Endothelial cell of umbilical vein (primary cell): ENCODE data around the gene PIK3CB. TPM values are rescaled to one million over a fixed set of nuclear protein-coding genes. Genes with fewer than 3 reads are reported as not detected.

Source experiments
- BruUV-seq: library from RNA; stranded (reverse); fragments of 400-500 nt; replicated peaks from 2 replicates; lab custom pipeline; 2021; lab: Mats Ljungman, UMichigan
- CTCF ChIA-PET: fragments of 300-600, 350-600 bp; sonication (Branson Sonifier 250); formaldehyde crosslinking; loops from one replicate; lab custom pipeline; 2021; ENCODE audit warnings: antibody characterized with exemption, inconsistent platforms; lab: Charles Lee
- POLR2A ChIA-PET: fragments of 300-600, 350-600 bp; sonication (Branson Sonifier 250); formaldehyde crosslinking; loops from one replicate; lab custom pipeline; 2021; ENCODE audit warnings: antibody characterized with exemption, inconsistent platforms; lab: Charles Lee
- DNase-seq: peaks from one replicate; pipeline ENCODE4 v3.0.0-alpha.2; 2011; ENCODE audit warnings: low read depth, low spot score
- FAIRE-seq: peaks from 2 replicates; lab custom pipeline; 2011; peaks lifted over from hg19 to GRCh38; lab: Jason Lieb, UNC
- H2AFZ ChIP-seq: 2 replicates; pipeline ENCODE4 v1.6.0; 2012; ENCODE audit warnings: low read depth, low read length, control low read depth, inconsistent platforms
- H3K27ac ChIP-seq: 2 replicates; pipeline ENCODE4 v1.5.1; 2011; ENCODE audit warnings: low read depth, mild to moderate bottlenecking, control low read depth, low read length, moderate library complexity; ENCODE audit not compliant: insufficient read depth
- H3K27me3 ChIP-seq, 2 experiments: 2 replicates each; pipeline versions ENCODE4 v1.6.0 to v1.6.1; 2011; ENCODE audit warnings: low read length in 2 of 2, mixed read lengths in 1 of 2; ENCODE audit not compliant: control insufficient read depth in 2 of 2, insufficient read depth in 2 of 2
- H3K36me3 ChIP-seq, 2 experiments: 2 replicates in 1 of 2; 3 replicates in 1 of 2; pipeline ENCODE4 v1.5.1; 2011; ENCODE audit warnings: low read length in 2 of 2, mild to moderate bottlenecking in 1 of 2, moderate library complexity in 1 of 2; ENCODE audit not compliant: control insufficient read depth in 2 of 2, insufficient read depth in 2 of 2; ENCODE audit errors: extremely low read depth in 1 of 2
- H3K4me1 ChIP-seq: 3 replicates; pipeline ENCODE4 v1.5.1; 2011; ENCODE audit warnings: mild to moderate bottlenecking, low read length; ENCODE audit not compliant: control insufficient read depth, insufficient read depth; ENCODE audit errors: extremely low read depth
- H3K4me2 ChIP-seq: 2 replicates; pipeline ENCODE4 v1.6.1; 2011; ENCODE audit warnings: low read length, control low read depth, mixed read lengths; ENCODE audit not compliant: insufficient read depth
- H3K4me3 ChIP-seq, 3 experiments: fragments of 200-600 bp in 1 of 3; sonication (generic), shearing (Covaris generic) in 1 of 3; replicated peaks in 1 of 3; 2 replicates each; pipeline ENCODE4 v1.5.1; 2011 to 2016; ENCODE audit warnings: control low read depth in 3 of 3, low read length in 3 of 3, mild to moderate bottlenecking in 2 of 3, inconsistent platforms in 1 of 3, low read depth in 1 of 3, moderate library complexity in 1 of 3; ENCODE audit not compliant: insufficient read depth in 1 of 3
- H3K79me2 ChIP-seq: 2 replicates; pipeline ENCODE4 v1.6.0; 2012; ENCODE audit warnings: low read length, inconsistent platforms; ENCODE audit not compliant: control insufficient read depth, insufficient read depth
- H3K9ac ChIP-seq: replicated peaks from 2 replicates; pipeline ENCODE3; 2011; ENCODE audit warnings: low read length, control low read depth; ENCODE audit not compliant: insufficient read depth; ENCODE audit errors: extremely low read depth
- H3K9me1 ChIP-seq: replicated peaks from 3 replicates; pipeline ENCODE4 v1.6.0; 2011; ENCODE audit warnings: mild to moderate bottlenecking, low read length; ENCODE audit not compliant: control insufficient read depth, insufficient read depth; ENCODE audit errors: extremely low read depth
- H3K9me3 ChIP-seq: replicated peaks from 2 replicates; pipeline ENCODE4 v1.5.1; 2012; ENCODE audit warnings: low read length, inconsistent platforms; ENCODE audit not compliant: control insufficient read depth, insufficient read depth
- H4K20me1 ChIP-seq: replicated peaks from 2 replicates; pipeline ENCODE3; 2011; ENCODE audit warnings: mild to moderate bottlenecking, low read length; ENCODE audit not compliant: control insufficient read depth, insufficient read depth; ENCODE audit errors: extremely low read depth
- EZH2 ChIP-seq: IDR thresholded peaks from 2 replicates; pipeline ENCODE4 v1.6.1; 2012; ENCODE audit warnings: borderline replicate concordance, low read depth, mild to moderate bottlenecking, moderate library complexity, low read length, inconsistent platforms; ENCODE audit not compliant: severe bottlenecking
- FOS ChIP-seq: IDR thresholded peaks from 2 replicates; pipeline ENCODE4 v1.6.1; 2011; ENCODE audit warnings: mild to moderate bottlenecking, low read length, moderate library complexity, borderline replicate concordance; ENCODE audit not compliant: insufficient read depth
- GATA2 ChIP-seq: IDR thresholded peaks from 2 replicates; pipeline ENCODE4 v1.7.0; 2011; ENCODE audit warnings: low read depth, mild to moderate bottlenecking, moderate library complexity, mixed read lengths, low read length; ENCODE audit not compliant: insufficient read length, insufficient read depth
- JUN ChIP-seq: IDR thresholded peaks from 2 replicates; pipeline ENCODE4 v1.6.1; 2011; ENCODE audit warnings: borderline replicate concordance, low read depth; ENCODE audit not compliant: insufficient read length, insufficient read depth
- MYC ChIP-seq: IDR thresholded peaks from one replicate; pipeline ENCODE4 v1.6.1; 2011; ENCODE audit warnings: mild to moderate bottlenecking, low read depth, low read length
- POLR2A ChIP-seq: IDR thresholded peaks from 2 replicates; pipeline ENCODE4 v1.6.1; 2012; ENCODE audit warnings: low read depth, mild to moderate bottlenecking, control low read depth, low read length
- POLR2AphosphoS5 ChIP-seq: IDR thresholded peaks from 2 replicates; pipeline ENCODE4 v1.6.1; 2012; ENCODE audit warnings: low read depth, mild to moderate bottlenecking, control low read depth, low read length, moderate library complexity; ENCODE audit not compliant: insufficient read depth
- dilution Hi-C: fragments of 300-500 bp; cut with MboI; formaldehyde crosslinking; loops from one replicate; pipeline ENCODE4 v1.15.0; 2019; ENCODE audit warnings: low sequenced_read_pairs; ENCODE audit not compliant: extremely low pct_ligation_motif_present
- intact Hi-C: fragments of 100-400 bp; cut with micrococcal nuclease; formaldehyde crosslinking; loops from one replicate; pipeline ENCODE4 v1.10.0; 2022
- polyA plus RNA-seq, 4 experiments: library from polyadenylated mRNA; depleted of rRNA in 3 of 4; stranded (reverse) in 3 of 4; unstranded in 1 of 4; fragments of >200 nt; gene quantifications; 2 replicates each; pipeline versions ENCODE4 v1.2.1 to v1.2.3, GENCODE V29; 2011 to 2012; ENCODE audit warnings: missing spikeins in 1 of 4
- total RNA-seq: library from RNA; stranded (reverse); gene quantifications from 2 replicates; pipeline ENCODE4 v1.2.3, GENCODE V29; 2021
- TF ChIP-seq, protein P1 (sequence below): IDR thresholded peaks from 2 replicates; pipeline ENCODE4 v1.6.1; 2011; ENCODE audit not compliant: insufficient read depth, insufficient read length
- TF ChIP-seq, protein P2 (sequence below), 2 donors: IDR thresholded peaks; 1 replicate in 1 of 2; 2 replicates in 1 of 2; pipeline ENCODE4 v1.5.1; 2011; ENCODE audit warnings: low read length in 2 of 2, mild to moderate bottlenecking in 2 of 2, moderate library complexity in 2 of 2, control low read depth in 1 of 2, inconsistent platforms in 1 of 2, low read depth in 1 of 2; ENCODE audit not compliant: insufficient read depth in 1 of 2; ENCODE audit errors: extremely low read depth in 1 of 2

Gene PIK3CB
- total and polyA plus RNA-seq, 2 donors (not counting 3 experiments of a cell fraction or from before 2014, with no cell fraction given), result 9.0 to 29.8 TPM

GRCh38 chr3:138692152-138692551 is 142.6 kb downstream of the PIK3CB start:
- Histone ChIP-seq H3K4me2 (no peak overlapping the region), H3K36me3 (no peaks in the 10 kb centered on the region), H2AFZ (no peak overlapping the region), H3K27ac (no peak overlapping the region), H3K79me2 (no peaks in the 10 kb centered on the region), H3K9ac (no peak overlapping the region), H3K9me1 (no peaks in the 10 kb centered on the region), H3K27me3 (no peaks in the 10 kb centered on the region), H3K9me3 (no peaks in the 10 kb centered on the region), H3K4me1 (peaks cover 4% of the 10 kb centered on the region), H4K20me1 (no peaks in the 10 kb centered on the region), H3K4me3 (no peak overlapping the region)
- ChIA-PET CTCF (interaction anchor here (0.8 to 2.1 kb wide), 4 partner anchors 97 to 231 kb away, joined by 3 to 10 read pairs (median 6); no protein-coding TSS in a partner anchor), POLR2A (interaction anchor here (0.6 kb wide), 1 partner anchor 25 kb away, joined by 3 read pairs; no protein-coding TSS in a partner anchor)
- no peak for TF ChIP-seq MYC
- no peak for TF ChIP-seq EZH2
- TF ChIP-seq POLR2AphosphoS5, result no peak
- TF ChIP-seq FOS, result no peak
- no peak for TF ChIP-seq GATA2
- TF ChIP-seq, protein P1, sequence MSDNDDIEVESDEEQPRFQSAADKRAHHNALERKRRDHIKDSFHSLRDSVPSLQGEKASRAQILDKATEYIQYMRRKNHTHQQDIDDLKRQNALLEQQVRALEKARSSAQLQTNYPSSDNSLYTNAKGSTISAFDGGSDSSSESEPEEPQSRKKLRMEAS, result no peak
- TF ChIP-seq, protein P2, sequence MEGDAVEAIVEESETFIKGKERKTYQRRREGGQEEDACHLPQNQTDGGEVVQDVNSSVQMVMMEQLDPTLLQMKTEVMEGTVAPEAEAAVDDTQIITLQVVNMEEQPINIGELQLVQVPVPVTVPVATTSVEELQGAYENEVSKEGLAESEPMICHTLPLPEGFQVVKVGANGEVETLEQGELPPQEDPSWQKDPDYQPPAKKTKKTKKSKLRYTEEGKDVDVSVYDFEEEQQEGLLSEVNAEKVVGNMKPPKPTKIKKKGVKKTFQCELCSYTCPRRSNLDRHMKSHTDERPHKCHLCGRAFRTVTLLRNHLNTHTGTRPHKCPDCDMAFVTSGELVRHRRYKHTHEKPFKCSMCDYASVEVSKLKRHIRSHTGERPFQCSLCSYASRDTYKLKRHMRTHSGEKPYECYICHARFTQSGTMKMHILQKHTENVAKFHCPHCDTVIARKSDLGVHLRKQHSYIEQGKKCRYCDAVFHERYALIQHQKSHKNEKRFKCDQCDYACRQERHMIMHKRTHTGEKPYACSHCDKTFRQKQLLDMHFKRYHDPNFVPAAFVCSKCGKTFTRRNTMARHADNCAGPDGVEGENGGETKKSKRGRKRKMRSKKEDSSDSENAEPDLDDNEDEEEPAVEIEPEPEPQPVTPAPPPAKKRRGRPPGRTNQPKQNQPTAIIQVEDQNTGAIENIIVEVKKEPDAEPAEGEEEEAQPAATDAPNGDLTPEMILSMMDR (IDR thresholded peaks at IDR 0.05; ENCODE audit: extremely low read depth in 1 of 2, insufficient read depth in 1 of 2, low read depth in 1 of 2, low read length in 2 of 2), result no peak
- no peak for TF ChIP-seq JUN
- TF ChIP-seq POLR2A, result no peak
- FAIRE-seq (no peak), DNase-seq (no peak)
- intact Hi-C loops, result loop anchor here (5.0 kb wide), 1 partner anchor 215 kb away; no protein-coding TSS in a partner anchor
- dilution Hi-C loops, result no loop called here
- BruUV-seq, result no TSS peak
